ENCODE data around the gene SMYD2. TPM values are rescaled to one million over a fixed set of nuclear protein-coding genes. Genes with fewer than 3 reads are reported as not detected.

The SMYD2 gene
- total and polyA plus RNA-seq, 2 donors (not counting 1 experiment from before 2014, with no cell fraction given), result 23.3 to 39.2 TPM

GRCh38 chr1:214383381-214384372 is 102.7 kb downstream of the SMYD2 start:
- Histone ChIP-seq H3K9ac (ENCODE audit: insufficient read depth, low read length) (no peak overlapping the region), H3K36me3 (ENCODE audit: control insufficient read depth, insufficient read depth, low read length) (peaks cover 17% of the 10 kb centered on the region), H4K20me1 (ENCODE audit: control insufficient read depth, extremely low read depth, insufficient read depth, low read length) (no peaks in the 10 kb centered on the region), H3K4me3 (replicated peaks in 1 of 4; ENCODE audit: control extremely low read depth in 1 of 4, insufficient read depth in 1 of 4, low read depth in 3 of 4, low read length in 4 of 4) (no peak overlapping the region), H3K9me3 (ENCODE audit: control insufficient read depth, insufficient read depth, low read depth, low read length) (no peaks in the 10 kb centered on the region), H2AFZ (ENCODE audit: low read length) (no peak overlapping the region), H3K79me2 (ENCODE audit: control insufficient read depth, insufficient read depth, low read length) (no peaks in the 10 kb centered on the region), H3K4me2 (ENCODE audit: extremely low read depth, insufficient read depth, low read length) (no peak overlapping the region), H3K27ac (ENCODE audit: insufficient read depth, low read length) (no peak overlapping the region), H3K4me1 (ENCODE audit: control insufficient read depth, extremely low read depth, insufficient read depth, low read length) (peaks cover 2% of the 10 kb centered on the region), H3K27me3 (ENCODE audit: control insufficient read depth, insufficient read depth, low read length) (no peaks in the 10 kb centered on the region)
- no peak for DNase-seq (ENCODE audit: low read depth in 2 of 2)
- TF ChIP-seq CTCF (conservative IDR thresholded peaks at IDR 0.05 in 1 of 2, IDR thresholded peaks at IDR 0.05 in 1 of 2; ENCODE audit: low read depth in 1 of 2, low read length in 2 of 2) (no peak), EZH2 (IDR thresholded peaks at IDR 0.05; ENCODE audit: low read length, missing control alignments) (no peak)

GRCh38 chr1:214384373-214385079 is 103.6 kb downstream of the SMYD2 start:
- Histone ChIP-seq H3K36me3 (ENCODE audit: control insufficient read depth, insufficient read depth, low read length) (peaks cover 17% of the 10 kb centered on the region), H2AFZ (ENCODE audit: low read length) (no peak overlapping the region), H3K4me1 (ENCODE audit: control insufficient read depth, extremely low read depth, insufficient read depth, low read length) (no peaks in the 10 kb centered on the region), H3K27ac (ENCODE audit: insufficient read depth, low read length) (no peak overlapping the region), H3K9ac (ENCODE audit: insufficient read depth, low read length) (no peak overlapping the region), H3K9me3 (ENCODE audit: control insufficient read depth, insufficient read depth, low read depth, low read length) (no peaks in the 10 kb centered on the region), H3K4me3 (replicated peaks in 1 of 4; ENCODE audit: control extremely low read depth in 1 of 4, insufficient read depth in 1 of 4, low read depth in 3 of 4, low read length in 4 of 4) (no peak overlapping the region), H3K4me2 (ENCODE audit: extremely low read depth, insufficient read depth, low read length) (no peak overlapping the region), H4K20me1 (ENCODE audit: control insufficient read depth, extremely low read depth, insufficient read depth, low read length) (no peaks in the 10 kb centered on the region), H3K79me2 (ENCODE audit: control insufficient read depth, insufficient read depth, low read length) (no peaks in the 10 kb centered on the region), H3K27me3 (ENCODE audit: control insufficient read depth, insufficient read depth, low read length) (no peaks in the 10 kb centered on the region)
- TF ChIP-seq EZH2 (IDR thresholded peaks at IDR 0.05; ENCODE audit: low read length, missing control alignments) (no peak), CTCF (conservative IDR thresholded peaks at IDR 0.05 in 1 of 2, IDR thresholded peaks at IDR 0.05 in 1 of 2; ENCODE audit: low read depth in 1 of 2, low read length in 2 of 2) (no peak)
- no peak for DNase-seq (ENCODE audit: low read depth in 2 of 2)

- Histone ChIP-seq H3K36me3 (ENCODE audit: control insufficient read depth, insufficient read depth, low read length) (peaks cover 17% of the 10 kb centered on the region), H3K4me3 (replicated peaks in 1 of 4; ENCODE audit: control extremely low read depth in 1 of 4, insufficient read depth in 1 of 4, low read depth in 3 of 4, low read length in 4 of 4) (no peak overlapping the region), H3K79me2 (ENCODE audit: control insufficient read depth, insufficient read depth, low read length) (no peaks in the 10 kb centered on the region), H3K4me1 (ENCODE audit: control insufficient read depth, extremely low read depth, insufficient read depth, low read length) (no peaks in the 10 kb centered on the region), H2AFZ (ENCODE audit: low read length) (no peak overlapping the region), H3K27ac (ENCODE audit: insufficient read depth, low read length) (no peak overlapping the region), H3K9me3 (ENCODE audit: control insufficient read depth, insufficient read depth, low read depth, low read length) (no peaks in the 10 kb centered on the region), H3K9ac (ENCODE audit: insufficient read depth, low read length) (no peak overlapping the region), H3K4me2 (ENCODE audit: extremely low read depth, insufficient read depth, low read length) (no peak overlapping the region), H4K20me1 (ENCODE audit: control insufficient read depth, extremely low read depth, insufficient read depth, low read length) (no peaks in the 10 kb centered on the region), H3K27me3 (ENCODE audit: control insufficient read depth, insufficient read depth, low read length) (no peaks in the 10 kb centered on the region)
- no peak for TF ChIP-seq CTCF (conservative IDR thresholded peaks at IDR 0.05 in 1 of 2, IDR thresholded peaks at IDR 0.05 in 1 of 2; ENCODE audit: low read depth in 1 of 2, low read length in 2 of 2)
- TF ChIP-seq EZH2 (IDR thresholded peaks at IDR 0.05; ENCODE audit: low read length, missing control alignments), result no peak
- DNase-seq (ENCODE audit: low read depth in 2 of 2), result no peak
These were observed 104.5 kb downstream of the SMYD2 start for GRCh38 chr1:214385428-214385827.
